Heart right ventricle (tissue), 16 donors: ENCODE measurements around the gene MANF. TPM values are rescaled to one million over a fixed set of nuclear protein-coding genes. Genes with fewer than 3 reads are reported as not detected.

Experiments
- ATAC-seq, 8 donors: fragments of 200-7000 bp; cut with Tn5 transposase; one replicate each; pipeline ENCODE4 v1.9.1; 2020; ENCODE audit warnings: mild to moderate bottlenecking in 8 of 8, moderate library complexity in 8 of 8, moderate number of reproducible peaks in 1 of 8
- DNase-seq, 2 donors: peaks; one replicate each; pipeline ENCODE4 v3.0.0-alpha.2; 2020
- H3K27ac ChIP-seq, 10 donors: fragments of 200-600 bp; sonication (generic) in 2 of 10; one replicate each; pipeline versions ENCODE4 v1.5.0 to v1.8.0; 2020 to 2022; ENCODE audit warnings: mild to moderate bottlenecking in 3 of 10
- H3K27me3 ChIP-seq, 7 donors: fragments of 200-600 bp; one replicate each; pipeline ENCODE4 v1.8.0; 2021 to 2022; ENCODE audit warnings: mild to moderate bottlenecking in 2 of 7
- H3K36me3 ChIP-seq, 9 donors: fragments of 200-600 bp; sonication (generic) in 1 of 9; one replicate each; pipeline versions ENCODE4 v1.5.0 to v1.8.0; 2020 to 2022; ENCODE audit warnings: mild to moderate bottlenecking in 2 of 9
- H3K4me1 ChIP-seq, 9 donors: fragments of 200-600 bp; sonication (generic) in 1 of 9; one replicate each; pipeline versions ENCODE4 v1.5.0 to v1.8.0; 2020 to 2022; ENCODE audit warnings: mild to moderate bottlenecking in 4 of 9
- H3K4me3 ChIP-seq, 10 donors: fragments of 200-600 bp; sonication (generic) in 2 of 10; one replicate each; pipeline versions ENCODE4 v1.5.0 to v1.8.0; 2020 to 2022; ENCODE audit warnings: mild to moderate bottlenecking in 7 of 10, moderate library complexity in 2 of 10
- H3K9me3 ChIP-seq, 11 donors: fragments of 200-600 bp in 10 of 11; sonication (generic) in 2 of 11; one replicate each; pipeline versions ENCODE4 v1.5.0 to v1.8.0; 2013 to 2022; ENCODE audit warnings: mild to moderate bottlenecking in 2 of 11, control low read depth in 1 of 11, moderate library complexity in 1 of 11
- CTCF ChIP-seq, 9 donors: fragments of 200-600 bp; sonication (generic) in 2 of 9; IDR thresholded peaks; one replicate each; pipeline versions ENCODE4 v1.5.0 to v1.8.0; 2021 to 2022; ENCODE audit warnings: antibody characterized with exemption in 9 of 9, mild to moderate bottlenecking in 5 of 9, moderate library complexity in 1 of 9
- WGBS, 2 donors: extraction: QIAGEN DNeasy Blood & Tissue Kit; methylation state at CpG; one replicate each; pipeline ENCODE4 v1.1.7; 2013; ENCODE audit warnings: inconsistent platforms in 1 of 2; 5-methylcytosine and 5-hydroxymethylcytosine counted together
- intact Hi-C, 10 donors: fragments of 100-400 bp; cut with DNase I; formaldehyde crosslinking; loops; one replicate each; pipeline versions ENCODE4 v1.11.1 to v1.14.2; 2022
- polyA plus RNA-seq, 2 donors: library from polyadenylated mRNA; stranded (reverse); fragments of 200-250 nt; gene quantifications; one replicate each; pipeline ENCODE4 v1.2.3, GENCODE V29; 2013
- total RNA-seq, 10 donors: library from RNA; stranded (reverse); fragmentation: NEBNext Ultra II Directional in 3 of 10; extraction: Animal tissue kit (Norgen Biotek cat#: 25700) in 3 of 10; gene quantifications; one replicate each; pipeline versions ENCODE4 v1.2.1 to v1.2.4, GENCODE V29; 2021 to 2023
- donor health status: Arrhythmogenic right ventricular cardiomyopathy.
- donor health status: ischemic (EF 13 %, LVEDD 7.1; RV severe dilation, severe dysfunction).
- donor health status: healthy with polysubstance abuse.
- donor health status: DM: no; HTN: yes; CAD: no.
- donor health status: DM: no; HTN: no; CAD: no.
- donor health status: ischemic (EF 25% LVEDD 6.9; RV normal size, moderate dysfunction).
- donor health status: ischemic (EF 25% LVEDD 5.7; RV mildly dilated, moderate dysfunction).
- donor health status: healthy.
- donor health status: DM: yes; HTN: yes; CAD: no.
- donor health status: Ischemic cardiomyopathy.
- donor health status: ischemic (EF 35%, LVEDD 5.7; RV mildly dilated, moderate dysfunction).
- donor health status: nonischemic (EF 11% LVEDD 7.7; RV severe dilation, severe dysfunction).
- donor health status: DM: yes; HTN: yes; CAD: no.
- donor health status: PGD.
- donor health status: ischemic (EF 29% LVEDD 5.4; RV normal size, mild dysfunction).
- donor health status: nonischemic (EF 23%, LVEDD 6.1; RV moderate dilation, normal function).

The MANF gene
- total and polyA plus RNA-seq, 12 donors: 19.1 to 150 (median 45.1) TPM

DNA sequence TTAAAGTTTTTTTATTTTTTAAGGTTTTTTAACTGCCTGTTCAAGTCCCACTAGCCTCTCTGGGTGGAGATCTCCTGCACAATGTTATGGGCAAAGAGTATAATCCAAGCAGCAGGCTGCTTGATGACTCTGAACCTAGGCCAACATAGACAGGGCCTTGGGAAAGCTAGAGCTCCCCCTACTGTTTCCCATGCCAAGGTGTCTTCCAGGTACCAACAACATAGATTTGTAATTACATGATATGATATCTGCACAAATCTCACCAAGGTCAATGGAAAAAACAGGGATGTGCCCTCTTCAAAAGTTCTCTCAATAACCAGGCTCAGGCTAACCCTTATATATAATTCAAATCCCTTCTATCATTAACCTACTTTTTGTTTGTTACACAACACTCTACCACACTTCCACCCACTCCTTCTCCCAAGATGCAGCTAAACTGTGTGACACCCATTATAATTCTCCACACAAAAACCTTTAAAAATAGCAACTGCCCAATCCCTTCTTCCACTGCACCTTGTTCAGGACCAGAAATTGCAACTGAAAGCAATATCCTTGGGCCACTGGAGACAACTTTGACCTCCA is 49.7 kb downstream of the MANF start:
- peak; percentile 46 to 82 (median 64) for TF ChIP-seq CTCF (IDR thresholded peaks at IDR 0.05)
- DNase-seq (peak in 1 of 2 donors; percentile 37), ATAC-seq (peak in 7 of 8 donors; percentile 55 to 81 (median 70))
- no peaks in the 10 kb centered on the region for H3K27me3 ChIP-seq
- peaks cover 0 to 90% (median 8%) of the 10 kb centered on the region in 9 donors for H3K36me3 ChIP-seq
- H3K27ac ChIP-seq: no peak overlapping the region
- intact Hi-C loops: loop anchor here in 3 of 10 donors (2.0 to 10.0 kb wide), 4 partner anchors 38 to 1090 kb away; partner anchors contain the start of genes MAPKAPK3 (in 1 of the 3), RASSF1 (in 1 of the 3) and ZMYND10 (in 1 of the 3)
- peaks cover 0 to 6% (median 0%) of the 10 kb centered on the region in 9 donors for H3K4me1 ChIP-seq
- no peak overlapping the region for H3K4me3 ChIP-seq
- no peaks in the 10 kb centered on the region for H3K9me3 ChIP-seq

DNA sequence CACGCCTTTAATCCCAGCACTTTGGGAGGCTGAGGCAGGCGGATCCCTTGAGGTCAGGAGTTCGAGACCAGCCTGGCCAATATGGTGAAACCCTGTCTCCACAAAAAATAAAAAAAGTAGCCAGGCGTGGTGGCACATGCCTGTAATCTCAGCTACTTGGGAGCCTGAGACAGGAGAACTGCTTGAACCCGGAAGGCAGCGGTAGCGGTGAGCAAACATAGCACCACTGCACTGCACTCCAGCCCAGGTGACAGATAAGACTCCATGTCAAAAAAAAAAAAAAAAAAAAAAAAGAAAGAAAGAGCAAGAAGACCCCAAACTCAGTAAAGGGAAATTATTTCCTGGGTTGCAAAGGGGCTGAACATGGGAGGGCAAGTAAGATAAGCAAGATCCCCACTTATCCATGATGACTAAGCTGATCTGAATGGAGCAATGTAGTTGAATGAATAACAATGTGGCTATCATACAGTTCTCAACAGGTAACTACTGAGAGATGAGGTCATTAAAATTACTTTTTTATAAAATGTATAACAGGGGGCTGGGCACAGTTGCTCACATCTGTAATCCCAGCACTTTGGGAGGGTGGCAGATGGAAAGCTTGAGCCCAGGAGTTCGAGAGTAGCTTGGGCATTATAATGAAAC is 52.0 kb downstream of the MANF start:
- H3K4me3 ChIP-seq: no peak overlapping the region
- peaks cover 0 to 90% (median 18%) of the 10 kb centered on the region in 9 donors for H3K36me3 ChIP-seq
- TF ChIP-seq CTCF (IDR thresholded peaks at IDR 0.05): no peak
- intact Hi-C loops: loop anchor here in 1 of 10 donors (10.0 kb wide), 1 partner anchor 1092 kb away; the partner anchor contains the start of genes RASSF1 and ZMYND10
- 85 to 92% methylated on average over 8 of the region's 8 CpGs for WGBS, 2 donors
- ATAC-seq (no peak), DNase-seq (no peak)
- H3K9me3 ChIP-seq: no peaks in the 10 kb centered on the region
- no peak overlapping the region for H3K27ac ChIP-seq
- peaks cover 0 to 6% (median 0%) of the 10 kb centered on the region in 9 donors for H3K4me1 ChIP-seq
- no peaks in the 10 kb centered on the region for H3K27me3 ChIP-seq

Other genes starting within 250 kb of the MANF start
- 10 to 100 TPM; 11.3 to 17.1 (median 13.7) TPM for gene RBM15B, start 6.0 kb downstream of the MANF start, total RNA-seq
- gene RBM15B, start 6.0 kb downstream of the MANF start, polyA plus RNA-seq: 10 to 100 TPM in 1 of 2 donors, 1 to 10 TPM in 1; 3.6 to 10.4 TPM
- 10 to 100 TPM; 10.9 to 18.5 (median 15.3) TPM for gene DCAF1, start 114.7 kb downstream of the MANF start, total RNA-seq
- gene DCAF1, start 114.7 kb downstream of the MANF start, polyA plus RNA-seq: 1 to 10 TPM; 4.7 to 7.2 TPM
- gene RAD54L2, start 153.4 kb downstream of the MANF start, total RNA-seq: 10 to 100 TPM; 11.5 to 14.5 (median 13.4) TPM
- 1 to 10 TPM; 1.8 to 7.4 TPM for gene RAD54L2, start 153.4 kb downstream of the MANF start, polyA plus RNA-seq